Stomach (tissue), 4 donors: ENCODE data around the gene SERP1.

Source experiments
- EP300 ChIP-seq: sonication (generic); formaldehyde crosslinking; IDR thresholded peaks from one replicate; pipeline ENCODE4 v1.6.1; 2017; ENCODE audit warnings: antibody characterized with exemption
- POLR2A ChIP-seq, 4 donors: fragments of 450-650 bp; IDR thresholded peaks; one replicate each; pipeline ENCODE4 v1.6.1; 2016; ENCODE audit warnings: antibody characterized with exemption in 4 of 4, control low read depth in 2 of 4, mild to moderate bottlenecking in 1 of 4, moderate library complexity in 1 of 4
- TF ChIP-seq, protein P1 (sequence below), 7 experiments: fragments of 450-650 bp in 4 of 7; fragments of 200-600 bp in 3 of 7; sonication (generic) in 3 of 7; IDR thresholded peaks; one replicate each; pipeline ENCODE4 v1.5.1; 2016 to 2019; ENCODE audit warnings: antibody characterized with exemption in 7 of 7, control low read depth in 2 of 7, mild to moderate bottlenecking in 1 of 7

DNA sequence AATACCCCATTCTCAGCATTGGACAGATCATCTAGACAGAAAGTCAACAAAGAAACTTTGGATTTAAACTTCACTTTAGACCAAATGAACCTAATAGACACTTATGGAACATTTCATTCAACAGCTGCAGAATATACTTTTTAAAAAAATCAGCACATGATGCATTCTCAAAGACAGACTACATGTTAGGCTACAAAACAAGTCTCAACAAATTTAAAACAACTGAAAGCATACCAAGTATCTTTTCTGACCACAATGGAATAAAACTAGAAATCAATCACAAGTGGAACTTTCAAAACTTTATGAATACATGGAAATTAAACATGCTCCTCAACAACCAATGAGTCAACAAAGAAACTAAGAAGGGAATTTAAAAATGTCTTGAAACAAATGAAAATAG, 37.9 kb downstream of the SERP1 start:
- no peak for TF ChIP-seq EP300
- no peak for TF ChIP-seq POLR2A (IDR thresholded peaks at IDR 0.05)
- TF ChIP-seq, protein P1, sequence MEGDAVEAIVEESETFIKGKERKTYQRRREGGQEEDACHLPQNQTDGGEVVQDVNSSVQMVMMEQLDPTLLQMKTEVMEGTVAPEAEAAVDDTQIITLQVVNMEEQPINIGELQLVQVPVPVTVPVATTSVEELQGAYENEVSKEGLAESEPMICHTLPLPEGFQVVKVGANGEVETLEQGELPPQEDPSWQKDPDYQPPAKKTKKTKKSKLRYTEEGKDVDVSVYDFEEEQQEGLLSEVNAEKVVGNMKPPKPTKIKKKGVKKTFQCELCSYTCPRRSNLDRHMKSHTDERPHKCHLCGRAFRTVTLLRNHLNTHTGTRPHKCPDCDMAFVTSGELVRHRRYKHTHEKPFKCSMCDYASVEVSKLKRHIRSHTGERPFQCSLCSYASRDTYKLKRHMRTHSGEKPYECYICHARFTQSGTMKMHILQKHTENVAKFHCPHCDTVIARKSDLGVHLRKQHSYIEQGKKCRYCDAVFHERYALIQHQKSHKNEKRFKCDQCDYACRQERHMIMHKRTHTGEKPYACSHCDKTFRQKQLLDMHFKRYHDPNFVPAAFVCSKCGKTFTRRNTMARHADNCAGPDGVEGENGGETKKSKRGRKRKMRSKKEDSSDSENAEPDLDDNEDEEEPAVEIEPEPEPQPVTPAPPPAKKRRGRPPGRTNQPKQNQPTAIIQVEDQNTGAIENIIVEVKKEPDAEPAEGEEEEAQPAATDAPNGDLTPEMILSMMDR (IDR thresholded peaks at IDR 0.05): no peak
